MG63 (cell line): ENCODE results near the gene CS. TPM values are rescaled to one million over a fixed set of nuclear protein-coding genes. Genes with fewer than 3 reads are reported as not detected.

Experiments used
- DNase-seq: peaks from one replicate; pipeline ENCODE4 v3.0.0-alpha.2; 2020
- H3K27me3 ChIP-seq: fragments of 250-450 bp; sonication (Bioruptor Pico); 2 replicates; pipeline ENCODE4 v1.5.1; 2020; ENCODE audit warnings: mild to moderate bottlenecking, moderate library complexity
- H3K36me3 ChIP-seq: fragments of 250-450 bp; sonication (Bioruptor Pico); 2 replicates; pipeline ENCODE4 v1.5.1; 2020; ENCODE audit warnings: mild to moderate bottlenecking, moderate library complexity
- H3K4me3 ChIP-seq: fragments of 250-450 bp; sonication (Bioruptor Pico); 2 replicates; pipeline ENCODE4 v1.5.1; 2020; ENCODE audit warnings: mild to moderate bottlenecking, moderate library complexity
- H3K9me3 ChIP-seq: fragments of 250-450 bp; sonication (Bioruptor Pico); 2 replicates; pipeline ENCODE4 v1.5.1; 2020; ENCODE audit warnings: mild to moderate bottlenecking, moderate library complexity
- total RNA-seq: library from RNA; depleted of rRNA; stranded (reverse); fragments of >200 nt; shearing (Covaris generic); gene quantifications from 2 replicates; pipeline ENCODE4 v1.2.3, GENCODE V29; 2014; ENCODE audit warnings: low replicate concordance

Gene CS
- total RNA-seq, 1 experiment from 2014 or later: 73.4 TPM

- no peak overlapping the region for H3K4me3 ChIP-seq
- peaks cover 71% of the 10 kb centered on the region for H3K36me3 ChIP-seq
Measured at GRCh38 chr12:56242986-56243385, 57.1 kb downstream of the CS start.

GRCh38 chr12:56241424-56242303 is 58.5 kb downstream of the CS start:
- peaks cover 65% of the 10 kb centered on the region for H3K36me3 ChIP-seq

More at GRCh38 chr12:56242986-56243385, 57.1 kb downstream of the CS start:
- H3K9me3 ChIP-seq: no peaks in the 10 kb centered on the region
- no peaks in the 10 kb centered on the region for H3K27me3 ChIP-seq
- DNase-seq: no peak

GRCh38 chr12:56237552-56237951 is 62.6 kb downstream of the CS start:
- Histone ChIP-seq H3K9me3 (no peaks in the 10 kb centered on the region), H3K4me3 (no peak overlapping the region), H3K36me3 (peaks cover 27% of the 10 kb centered on the region), H3K27me3 (no peaks in the 10 kb centered on the region)
- DNase-seq: no peak

More at GRCh38 chr12:56241424-56242303, 58.5 kb downstream of the CS start:
- no peaks in the 10 kb centered on the region for H3K9me3 ChIP-seq
- no peaks in the 10 kb centered on the region for H3K27me3 ChIP-seq
- DNase-seq: no peak
- H3K4me3 ChIP-seq: no peak overlapping the region

DNA sequence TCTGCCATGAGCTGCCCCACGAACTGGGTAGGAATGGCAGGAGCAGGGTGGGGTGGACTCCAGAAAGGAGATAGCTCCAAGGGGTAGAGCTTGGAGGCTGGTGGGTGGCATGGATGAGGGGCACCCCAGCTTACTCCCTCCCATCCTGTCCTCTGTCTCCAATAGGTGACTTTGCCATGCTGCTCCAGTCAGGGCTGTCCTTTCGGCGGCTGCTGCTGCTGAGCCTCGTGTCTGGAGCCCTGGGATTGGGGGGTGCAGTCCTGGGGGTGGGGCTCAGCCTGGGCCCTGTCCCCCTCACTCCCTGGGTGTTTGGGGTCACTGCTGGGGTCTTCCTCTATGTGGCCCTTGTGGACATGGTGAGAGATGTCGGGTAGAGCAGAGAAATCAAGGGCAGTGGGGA is 63.1 kb downstream of the CS start:
- no peak overlapping the region for H3K4me3 ChIP-seq

GRCh38 chr12:56236091-56236490 is 64.0 kb downstream of the CS start:
- no peaks in the 10 kb centered on the region for H3K9me3 ChIP-seq
- peaks cover 14% of the 10 kb centered on the region for H3K36me3 ChIP-seq
- H3K4me3 ChIP-seq: no peak overlapping the region
- H3K27me3 ChIP-seq: no peaks in the 10 kb centered on the region
- no peak for DNase-seq

More for the DNA sequence above, 63.1 kb downstream of the CS start:
- no peaks in the 10 kb centered on the region for H3K9me3 ChIP-seq
- peaks cover 23% of the 10 kb centered on the region for H3K36me3 ChIP-seq
- H3K27me3 ChIP-seq: no peaks in the 10 kb centered on the region
- no peak for DNase-seq

DNA sequence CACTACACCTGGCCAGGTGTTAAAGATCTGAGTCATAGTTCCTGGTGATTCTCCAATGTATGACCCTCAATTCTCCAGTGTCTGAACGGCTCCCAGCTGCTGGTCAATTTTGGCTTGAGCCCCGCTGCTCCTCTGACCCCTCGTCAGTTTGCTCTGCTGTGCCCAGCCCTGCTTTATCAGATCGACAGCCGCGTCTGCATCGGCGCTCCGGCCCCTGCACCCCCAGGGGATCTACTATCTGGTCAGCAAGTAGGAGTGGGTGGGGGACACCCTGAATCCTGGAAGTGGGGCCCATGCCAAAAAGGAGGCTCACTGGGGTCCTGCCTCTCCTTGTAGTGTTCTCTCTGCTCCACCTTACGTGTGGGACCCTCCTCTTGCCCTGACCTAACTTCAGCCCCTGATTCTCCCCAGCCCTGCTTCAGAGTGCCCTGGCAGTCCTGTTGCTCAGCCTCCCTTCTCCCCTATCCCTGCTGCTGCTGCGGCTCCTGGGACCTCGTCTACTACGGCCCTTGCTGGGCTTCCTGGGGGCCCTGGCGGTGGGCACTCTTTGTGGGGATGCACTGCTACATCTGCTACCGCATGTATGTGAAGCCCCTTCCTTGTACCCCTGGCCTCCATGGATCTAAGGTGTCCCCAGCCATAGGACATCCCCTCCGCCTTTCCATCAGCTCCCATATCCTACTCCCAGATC is 65.2 kb downstream of the CS start:
- Histone ChIP-seq H3K27me3 (no peaks in the 10 kb centered on the region), H3K9me3 (no peaks in the 10 kb centered on the region), H3K4me3 (no peak overlapping the region), H3K36me3 (peaks cover 4% of the 10 kb centered on the region; the same call in 1 of the 2 replicates)
- no peak for DNase-seq

GRCh38 chr12:56231184-56231582 is 68.9 kb downstream of the CS start:
- no peak overlapping the region for H3K4me3 ChIP-seq
- DNase-seq: no peak
- H3K36me3 ChIP-seq: peaks cover under 1% of the 10 kb centered on the region; the same call in 1 of the 2 replicates
- H3K27me3 ChIP-seq: no peaks in the 10 kb centered on the region
- no peaks in the 10 kb centered on the region for H3K9me3 ChIP-seq

DNA sequence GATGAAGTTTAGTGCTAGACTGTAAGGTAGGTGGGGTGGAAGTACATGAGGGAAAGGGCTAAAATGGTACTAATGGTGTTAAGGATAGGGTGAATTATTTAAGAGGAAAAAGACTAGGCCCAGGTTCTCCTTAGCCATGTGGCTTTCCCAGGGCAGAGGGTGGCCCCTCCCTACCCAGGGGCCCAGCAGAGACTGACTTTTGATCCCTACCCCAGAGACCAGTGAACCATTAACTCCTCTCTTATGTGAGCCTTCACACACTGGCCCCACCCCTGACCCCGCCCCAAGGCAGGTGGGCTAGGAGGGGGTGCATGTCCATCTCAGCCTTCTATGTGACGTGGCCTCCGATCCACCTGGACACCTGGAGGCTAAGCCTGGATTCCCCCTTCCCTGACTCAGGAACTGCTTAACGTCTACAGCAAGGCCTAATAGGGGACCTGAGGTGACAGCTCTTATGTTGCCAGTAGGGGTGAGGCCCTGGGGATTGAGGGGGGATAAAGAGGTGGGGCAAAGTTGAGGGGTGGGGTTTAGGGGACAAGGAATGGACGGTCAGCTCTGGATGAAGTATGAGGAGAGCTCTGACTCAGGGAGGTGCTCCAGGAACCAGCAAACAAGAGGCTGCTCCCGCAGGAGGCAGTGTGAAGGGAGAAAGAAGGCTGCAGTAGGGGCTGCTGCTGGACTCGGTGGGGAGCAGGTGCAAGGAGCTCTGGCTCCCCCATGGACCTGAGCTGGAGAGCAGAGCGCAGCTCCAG is 69.5 kb downstream of the CS start:
- Histone ChIP-seq H3K36me3 (peaks cover 4% of the 10 kb centered on the region; the same call in 1 of the 2 replicates), H3K9me3 (no peaks in the 10 kb centered on the region), H3K27me3 (no peaks in the 10 kb centered on the region), H3K4me3 (no peak overlapping the region)
- no peak for DNase-seq

DNA sequence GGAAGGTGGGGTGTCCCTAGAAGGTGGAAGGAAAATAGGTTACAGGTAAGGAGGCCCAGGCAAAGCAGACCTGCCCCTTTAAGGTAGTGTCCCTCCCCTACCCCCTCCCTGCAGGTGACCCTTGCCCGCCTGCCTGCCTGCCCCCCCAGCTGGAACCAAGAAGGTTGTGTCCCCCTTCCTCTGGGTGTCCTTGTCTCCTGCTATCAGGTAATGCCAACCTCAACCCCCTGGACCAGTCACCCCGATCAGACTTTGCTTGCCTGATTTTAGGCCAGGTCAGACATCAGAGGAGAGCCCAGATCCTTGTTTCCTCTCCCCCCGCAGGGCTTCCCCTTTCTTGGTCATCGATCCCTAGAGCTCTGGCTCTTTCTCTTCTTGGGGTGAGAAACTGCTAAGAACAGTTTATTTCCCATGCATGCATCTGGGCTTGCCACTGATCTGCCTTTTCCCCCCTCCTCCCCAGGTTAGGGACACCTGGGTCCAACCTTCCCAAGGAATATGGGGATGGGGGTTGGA is 70.2 kb downstream of the CS start, which contains the start of gene SLC39A5:
Gene SLC39A5 (plus strand): TSS at position 136 of the 516 bp plus-strand sequence. CDS start 1,224 bp downstream, outside the sequence.
- no peak for DNase-seq
- no peaks in the 10 kb centered on the region for H3K27me3 ChIP-seq
- H3K36me3 ChIP-seq: peaks cover 4% of the 10 kb centered on the region; the same call in 1 of the 2 replicates
- no peaks in the 10 kb centered on the region for H3K9me3 ChIP-seq
- no peak within 1 kb of the TSS for H3K4me3 ChIP-seq

GRCh38 chr12:56229082-56229481 is 71.0 kb downstream of the CS start:
- Histone ChIP-seq H3K27me3 (no peaks in the 10 kb centered on the region), H3K36me3 (peaks cover 4% of the 10 kb centered on the region; the same call in 1 of the 2 replicates), H3K4me3 (no peak overlapping the region), H3K9me3 (no peaks in the 10 kb centered on the region)
- no peak for DNase-seq

DNA sequence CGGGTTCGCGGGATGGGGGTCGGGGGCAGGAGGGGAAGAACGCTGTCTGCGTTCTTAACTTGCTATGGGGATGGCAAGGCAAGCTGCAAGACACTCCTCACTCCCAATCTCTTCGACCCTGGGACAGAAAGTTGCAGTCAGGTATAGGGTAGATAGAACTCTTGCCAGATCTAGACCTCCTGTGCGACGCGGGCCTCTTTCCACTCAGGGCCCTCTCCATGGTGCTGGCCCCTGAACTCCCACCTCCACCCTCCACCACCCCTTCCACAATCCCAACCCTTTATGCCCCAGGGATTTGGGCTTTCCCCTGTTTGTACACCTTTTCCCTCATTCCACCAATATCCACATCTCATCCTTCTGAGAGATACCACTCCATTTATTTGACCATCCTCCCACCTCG is 75.2 kb downstream of the CS start:
- peak overlapping the region; percentile 76 for H3K4me3 ChIP-seq
- no peak for DNase-seq
- H3K27me3 ChIP-seq: no peaks in the 10 kb centered on the region
- no peaks in the 10 kb centered on the region for H3K9me3 ChIP-seq
- peaks cover 6% of the 10 kb centered on the region for H3K36me3 ChIP-seq

GRCh38 chr12:56224102-56224701 is 75.9 kb downstream of the CS start, which contains the start of gene NABP2:
Gene NABP2 (plus strand): TSS chr12:56224342. CDS start chr12:56224857, 515 bp downstream.
- H3K4me3 ChIP-seq: peak within 1 kb of the TSS; percentile 76
- no peaks in the 10 kb centered on the region for H3K9me3 ChIP-seq
- no peaks in the 10 kb centered on the region for H3K27me3 ChIP-seq
- peak; percentile 98 for DNase-seq
- peaks cover 6% of the 10 kb centered on the region for H3K36me3 ChIP-seq

- DNase-seq: no peak
- no peaks in the 10 kb centered on the region for H3K27me3 ChIP-seq
- H3K4me3 ChIP-seq: peak overlapping the region; percentile 76
- no peaks in the 10 kb centered on the region for H3K9me3 ChIP-seq
- H3K36me3 ChIP-seq: peaks cover 6% of the 10 kb centered on the region
Measured at GRCh38 chr12:56223571-56224101, 76.5 kb downstream of the CS start.

- peak overlapping the region; percentile 97 for H3K4me3 ChIP-seq
Measured at GRCh38 chr12:56222531-56222895, 77.6 kb downstream of the CS start.

DNA sequence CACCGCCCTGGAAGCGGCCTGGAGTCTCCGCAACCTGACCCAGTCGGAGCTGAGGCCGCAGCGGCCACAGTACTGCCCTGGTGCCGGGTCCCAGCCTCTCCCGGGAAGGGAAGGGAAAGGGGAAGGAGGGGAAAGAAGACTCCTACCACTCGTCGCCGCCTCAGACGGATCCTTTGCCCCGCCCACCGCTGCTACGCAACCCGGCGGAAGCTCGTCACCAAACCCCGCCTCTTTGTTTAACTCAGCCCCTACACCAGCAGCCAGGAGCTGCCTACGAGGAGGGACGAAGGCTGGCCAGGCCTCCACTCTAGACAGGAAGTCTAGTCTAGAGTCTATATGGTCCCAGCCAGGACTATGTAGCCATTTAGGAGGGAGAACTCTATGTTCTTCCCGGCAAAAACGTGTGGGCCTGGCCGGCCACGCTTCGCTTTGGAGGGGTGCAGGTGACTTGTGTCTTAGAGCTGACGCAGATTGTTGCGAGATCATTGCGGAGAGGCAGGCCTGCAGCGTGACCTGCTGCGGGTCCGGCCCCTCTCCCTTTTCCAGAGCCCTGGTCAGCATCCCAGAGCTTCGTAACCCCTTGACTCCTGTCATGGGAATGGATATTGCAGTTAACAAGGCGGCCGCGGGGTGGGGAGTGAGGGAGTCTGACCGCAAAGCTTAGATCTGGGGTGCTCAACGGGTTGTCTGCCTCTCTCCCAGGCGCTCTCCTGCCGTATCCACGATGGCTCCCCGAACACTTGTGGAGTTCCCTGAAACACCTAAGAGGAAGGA is 78.2 kb downstream of the CS start, which contains the start of gene RNF41:
Gene RNF41 (minus strand): TSS at position 166 of the 774 bp plus-strand sequence. CDS start 7,875 bp downstream, outside the sequence.
- H3K4me3 ChIP-seq: peak within 1 kb of the TSS; percentile 97
- H3K9me3 ChIP-seq: no peaks in the 10 kb centered on the region
- peaks cover 11% of the 10 kb centered on the region for H3K36me3 ChIP-seq
- no peaks in the 10 kb centered on the region for H3K27me3 ChIP-seq
- peak; percentile 97 for DNase-seq

More at GRCh38 chr12:56222531-56222895, 77.6 kb downstream of the CS start:
- no peak for DNase-seq
- H3K27me3 ChIP-seq: no peaks in the 10 kb centered on the region
- H3K9me3 ChIP-seq: no peaks in the 10 kb centered on the region
- peaks cover 11% of the 10 kb centered on the region for H3K36me3 ChIP-seq
